ENCODE data around the gene PTPN3.

DNA sequence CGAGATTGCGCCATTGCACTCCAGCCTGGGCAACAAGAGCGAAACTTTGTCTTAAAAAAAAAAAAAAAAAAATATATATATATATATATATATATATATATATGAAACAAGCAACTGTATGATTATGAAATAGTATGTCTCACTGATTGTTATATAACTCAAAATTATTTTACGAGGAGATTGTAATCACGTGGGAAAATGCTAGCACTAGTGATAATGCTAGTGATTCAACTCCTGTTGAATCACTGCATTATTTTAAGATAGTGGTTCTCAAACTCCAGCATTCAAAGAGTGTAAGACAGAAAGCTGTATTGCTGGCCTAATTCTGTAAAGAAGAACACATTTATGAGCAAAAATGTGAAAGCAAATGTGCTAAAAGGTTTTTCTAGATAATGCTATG lies 12.4 kb upstream of the PTPN3 start:
- TF ChIP-seq POLR2AphosphoS5 (IDR thresholded peaks at IDR 0.05; ENCODE audit: low read depth, low read length), result no peak
- TF ChIP-seq TAF1 (IDR thresholded peaks at IDR 0.05; ENCODE audit: borderline replicate concordance, insufficient read depth, low read length), result no peak
- no peak for TF ChIP-seq REST (IDR thresholded peaks at IDR 0.05; ENCODE audit: insufficient read depth in 1 of 2, low read depth in 2 of 2, low read length in 2 of 2)
- no peak for TF ChIP-seq SIN3A (IDR thresholded peaks at IDR 0.05; ENCODE audit: borderline replicate concordance, insufficient read depth, low read length)
